Endodermal cell (in vitro differentiated cells): ENCODE measurements around the gene NCCRP1. TPM values are rescaled to one million over a fixed set of nuclear protein-coding genes. Genes with fewer than 3 reads are reported as not detected.

Experiments used
- DNase-seq: peaks from one replicate; pipeline ENCODE4 v3.0.0-alpha.2; 2017
- H3K27ac ChIP-seq: 2 replicates; pipeline ENCODE4 v1.5.1; 2013; ENCODE audit warnings: mild to moderate bottlenecking, low read depth, low read length, moderate library complexity
- H3K27me3 ChIP-seq: 2 replicates; pipeline ENCODE4 v1.6.1; 2013; ENCODE audit warnings: mild to moderate bottlenecking, low read length, moderate library complexity; ENCODE audit not compliant: insufficient read depth, control insufficient read depth, poor library complexity, severe bottlenecking
- H3K36me3 ChIP-seq: 2 replicates; pipeline ENCODE4 v1.7.0; 2013; ENCODE audit warnings: mild to moderate bottlenecking, low read length, moderate library complexity; ENCODE audit not compliant: control insufficient read depth, insufficient read depth
- H3K4me1 ChIP-seq: one replicate; pipeline ENCODE4 v1.7.0; 2013; ENCODE audit warnings: low read length; ENCODE audit not compliant: control insufficient read depth, insufficient read depth
- H3K4me3 ChIP-seq: 2 replicates; pipeline ENCODE4 v1.5.1; 2013; ENCODE audit warnings: mild to moderate bottlenecking, low read length, moderate library complexity
- H3K9ac ChIP-seq: 2 replicates; pipeline ENCODE4 v1.6.1; 2013; ENCODE audit warnings: mild to moderate bottlenecking, low read length, moderate library complexity; ENCODE audit not compliant: poor library complexity, severe bottlenecking; ENCODE audit errors: extremely low read depth
- H3K9me3 ChIP-seq: 2 replicates; pipeline ENCODE4 v1.6.1; 2013; ENCODE audit warnings: mild to moderate bottlenecking, low read length, moderate library complexity; ENCODE audit not compliant: control insufficient read depth
- H3K27ac Mint-ChIP-seq: 2 replicates; pipeline ENCODE4 v1.8.0; 2020; ENCODE audit warnings: mixed read lengths
- H3K27me3 Mint-ChIP-seq: 2 replicates; pipeline ENCODE4 v1.8.0; 2021; ENCODE audit warnings: mild to moderate bottlenecking, mixed read lengths; ENCODE audit not compliant: insufficient read depth
- H3K36me3 Mint-ChIP-seq: 2 replicates; pipeline ENCODE4 v1.8.0; 2020; ENCODE audit warnings: low read depth, mixed read lengths
- H3K4me1 Mint-ChIP-seq: 2 replicates; pipeline ENCODE4 v1.8.0; 2020; ENCODE audit warnings: mixed read lengths
- H3K4me3 Mint-ChIP-seq: 2 replicates; pipeline ENCODE4 v1.8.0; 2020; ENCODE audit warnings: mild to moderate bottlenecking, moderate library complexity, mixed read lengths
- H3K9me3 Mint-ChIP-seq: 2 replicates; pipeline ENCODE4 v1.8.0; 2020; ENCODE audit warnings: mild to moderate bottlenecking, mixed read lengths
- WGBS, 2 experiments: methylation state at CpG; one replicate each; pipeline versions ENCODE4 v1.1.5 to v1.1.7; 2013; ENCODE audit warnings: missing lambda C conversion rate in 2 of 2, mixed read lengths in 1 of 2; ENCODE audit not compliant: insufficient coverage in 1 of 2, insufficient read length in 1 of 2; 5-methylcytosine and 5-hydroxymethylcytosine counted together
- total RNA-seq, 2 donors: library from RNA; stranded (reverse); fragmentation: NEBNext Ultra II Directional in 1 of 2; extraction: Animal tissue kit (Norgen Biotek cat#: 25700) in 1 of 2; gene quantifications; 2 replicates in 1 of 2; 3 replicates in 1 of 2; pipeline ENCODE4 v1.2.1, GENCODE V29; 2021
- TF ChIP-seq, protein P1 (sequence below): fragments of 200-600 bp; sonication (generic); conservative IDR thresholded peaks from 2 replicates; pipeline ENCODE4 v1.5.0; 2021; ENCODE audit warnings: antibody characterized with exemption, mild to moderate bottlenecking

Gene NCCRP1
- total RNA-seq, 2 donors from 2014 or later: 0.40 to 0.53 TPM

DNA sequence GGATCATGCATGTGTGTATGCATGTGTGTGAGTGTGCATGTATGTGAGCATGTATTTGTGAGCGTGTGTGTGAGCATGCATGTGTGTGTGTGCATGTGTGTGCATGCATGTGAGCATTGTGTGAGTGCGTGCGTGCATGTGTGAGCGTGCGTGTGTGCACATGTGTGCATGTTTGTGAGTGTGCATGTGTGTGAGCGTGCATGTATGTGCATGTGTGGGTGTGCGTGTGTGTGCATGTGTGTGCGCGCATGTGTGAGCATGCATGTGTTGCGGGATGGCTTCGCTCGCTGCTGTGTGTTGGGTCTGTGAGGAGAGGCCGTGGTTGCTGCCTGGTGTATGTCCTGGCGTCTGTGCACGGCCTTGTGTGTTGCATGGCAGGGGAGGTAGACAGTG lies 38.8 kb upstream of the NCCRP1 start:
- DNase-seq: no peak
- Mint-ChIP-seq H3K36me3 (peaks cover 3% of the 10 kb centered on the region), H3K9me3 (no peaks in the 10 kb centered on the region), H3K27me3 (no peaks in the 10 kb centered on the region), H3K4me1 (peaks cover 16% of the 10 kb centered on the region), H3K27ac (no peak overlapping the region), H3K4me3 (no peak overlapping the region)
- TF ChIP-seq, protein P1, sequence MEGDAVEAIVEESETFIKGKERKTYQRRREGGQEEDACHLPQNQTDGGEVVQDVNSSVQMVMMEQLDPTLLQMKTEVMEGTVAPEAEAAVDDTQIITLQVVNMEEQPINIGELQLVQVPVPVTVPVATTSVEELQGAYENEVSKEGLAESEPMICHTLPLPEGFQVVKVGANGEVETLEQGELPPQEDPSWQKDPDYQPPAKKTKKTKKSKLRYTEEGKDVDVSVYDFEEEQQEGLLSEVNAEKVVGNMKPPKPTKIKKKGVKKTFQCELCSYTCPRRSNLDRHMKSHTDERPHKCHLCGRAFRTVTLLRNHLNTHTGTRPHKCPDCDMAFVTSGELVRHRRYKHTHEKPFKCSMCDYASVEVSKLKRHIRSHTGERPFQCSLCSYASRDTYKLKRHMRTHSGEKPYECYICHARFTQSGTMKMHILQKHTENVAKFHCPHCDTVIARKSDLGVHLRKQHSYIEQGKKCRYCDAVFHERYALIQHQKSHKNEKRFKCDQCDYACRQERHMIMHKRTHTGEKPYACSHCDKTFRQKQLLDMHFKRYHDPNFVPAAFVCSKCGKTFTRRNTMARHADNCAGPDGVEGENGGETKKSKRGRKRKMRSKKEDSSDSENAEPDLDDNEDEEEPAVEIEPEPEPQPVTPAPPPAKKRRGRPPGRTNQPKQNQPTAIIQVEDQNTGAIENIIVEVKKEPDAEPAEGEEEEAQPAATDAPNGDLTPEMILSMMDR: no peak
- Histone ChIP-seq H3K4me1 (no peaks in the 10 kb centered on the region), H3K9ac (no peak overlapping the region), H3K27ac (no peak overlapping the region), H3K4me3 (no peak overlapping the region), H3K9me3 (no peaks in the 10 kb centered on the region), H3K36me3 (peaks cover 4% of the 10 kb centered on the region), H3K27me3 (no peaks in the 10 kb centered on the region)
- 95 to 96% methylated on average over 6 to 14 of the region's 15 CpGs for WGBS, 2 experiments

DNA sequence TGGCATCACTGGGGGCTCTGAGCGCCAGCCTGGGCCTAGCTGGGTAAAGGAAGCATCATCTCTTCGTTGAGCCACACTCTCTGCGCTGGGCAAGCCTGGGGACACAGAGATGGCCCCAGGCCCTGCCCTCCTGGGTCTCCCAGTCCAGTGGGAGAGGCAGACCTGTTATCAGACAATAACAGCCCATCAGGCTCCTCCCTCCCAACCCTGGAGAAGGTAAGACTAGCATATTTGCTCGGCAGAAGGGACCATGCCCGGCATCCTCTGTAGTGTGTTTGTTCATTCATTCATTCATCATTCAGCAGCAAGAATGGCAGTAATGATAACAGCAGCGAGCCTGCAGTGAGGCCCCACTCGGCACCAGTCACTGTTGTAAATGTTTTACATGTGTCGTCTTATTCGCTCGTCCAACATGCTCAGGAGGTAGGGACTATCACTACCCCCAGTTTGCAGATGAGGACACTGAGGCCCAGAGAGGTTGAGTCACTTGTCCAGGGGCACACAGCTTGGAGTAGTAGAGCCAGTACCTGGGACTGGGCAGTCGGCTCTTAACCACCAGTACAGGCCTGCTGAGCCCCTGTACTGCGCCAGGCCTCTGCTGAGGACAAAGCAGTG lies 38.0 kb upstream of the NCCRP1 start:
- no peak for DNase-seq
- H3K4me3 Mint-ChIP-seq: no peak overlapping the region
- Histone ChIP-seq H3K27me3 (no peaks in the 10 kb centered on the region), H3K27ac (no peak overlapping the region), H3K36me3 (peaks cover 4% of the 10 kb centered on the region), H3K9me3 (no peaks in the 10 kb centered on the region), H3K4me3 (no peak overlapping the region), H3K4me1 (no peaks in the 10 kb centered on the region), H3K9ac (no peak overlapping the region)
- peaks cover 16% of the 10 kb centered on the region for H3K4me1 Mint-ChIP-seq
- TF ChIP-seq, protein P1: no peak
- H3K9me3 Mint-ChIP-seq: no peaks in the 10 kb centered on the region
- WGBS, 2 experiments: 94% methylated on average over 11 to 12 of the region's 12 CpGs
- no peak overlapping the region for H3K27ac Mint-ChIP-seq
- H3K27me3 Mint-ChIP-seq: no peaks in the 10 kb centered on the region
- H3K36me3 Mint-ChIP-seq: peaks cover 3% of the 10 kb centered on the region

DNA sequence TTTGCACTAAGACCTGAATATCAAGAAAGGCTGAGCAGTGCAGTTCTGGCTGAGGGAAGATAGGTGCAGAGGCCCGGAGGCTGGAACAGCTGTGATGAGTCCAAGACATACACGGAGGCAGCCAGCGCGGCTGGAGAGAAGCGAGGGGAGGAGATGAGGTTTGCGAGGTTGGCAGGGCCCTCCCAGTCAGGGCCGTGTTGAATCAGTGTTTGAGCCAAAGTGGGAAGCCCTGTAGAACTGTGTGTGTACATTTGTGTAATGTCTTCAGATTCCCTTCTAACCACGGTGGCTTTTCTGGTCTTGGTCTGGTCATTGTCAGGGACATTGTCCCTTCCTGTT lies 36.3 kb upstream of the NCCRP1 start:
- TF ChIP-seq, protein P1: no peak
- Mint-ChIP-seq H3K4me3 (no peak overlapping the region), H3K36me3 (no peaks in the 10 kb centered on the region), H3K27ac (no peak overlapping the region), H3K27me3 (no peaks in the 10 kb centered on the region), H3K9me3 (no peaks in the 10 kb centered on the region), H3K4me1 (peaks cover 5% of the 10 kb centered on the region)
- no peak overlapping the region for H3K9ac ChIP-seq
- no peak overlapping the region for H3K4me3 ChIP-seq
- WGBS, 2 experiments: 91 to 93% methylated on average over 7 to 8 of the region's 8 CpGs
- no peaks in the 10 kb centered on the region for H3K9me3 ChIP-seq
- peaks cover 4% of the 10 kb centered on the region for H3K36me3 ChIP-seq
- DNase-seq: no peak
- no peaks in the 10 kb centered on the region for H3K4me1 ChIP-seq
- no peaks in the 10 kb centered on the region for H3K27me3 ChIP-seq
- no peak overlapping the region for H3K27ac ChIP-seq
